Endodermal cell (in vitro differentiated cells): Measurements from ENCODE around the gene TBCA. TPM values are rescaled to one million over a fixed set of nuclear protein-coding genes. Genes with fewer than 3 reads are reported as not detected.

Source experiments
- DNase-seq: peaks from one replicate; pipeline ENCODE4 v3.0.0-alpha.2; 2017
- H3K27ac ChIP-seq: 2 replicates; pipeline ENCODE4 v1.5.1; 2013; ENCODE audit warnings: mild to moderate bottlenecking, low read depth, low read length, moderate library complexity
- H3K27me3 ChIP-seq: 2 replicates; pipeline ENCODE4 v1.6.1; 2013; ENCODE audit warnings: mild to moderate bottlenecking, low read length, moderate library complexity; ENCODE audit not compliant: insufficient read depth, control insufficient read depth, poor library complexity, severe bottlenecking
- H3K36me3 ChIP-seq: 2 replicates; pipeline ENCODE4 v1.7.0; 2013; ENCODE audit warnings: mild to moderate bottlenecking, low read length, moderate library complexity; ENCODE audit not compliant: control insufficient read depth, insufficient read depth
- H3K4me1 ChIP-seq: one replicate; pipeline ENCODE4 v1.7.0; 2013; ENCODE audit warnings: low read length; ENCODE audit not compliant: control insufficient read depth, insufficient read depth
- H3K4me3 ChIP-seq: 2 replicates; pipeline ENCODE4 v1.5.1; 2013; ENCODE audit warnings: mild to moderate bottlenecking, low read length, moderate library complexity
- H3K9ac ChIP-seq: 2 replicates; pipeline ENCODE4 v1.6.1; 2013; ENCODE audit warnings: mild to moderate bottlenecking, low read length, moderate library complexity; ENCODE audit not compliant: poor library complexity, severe bottlenecking; ENCODE audit errors: extremely low read depth
- H3K9me3 ChIP-seq: 2 replicates; pipeline ENCODE4 v1.6.1; 2013; ENCODE audit warnings: mild to moderate bottlenecking, low read length, moderate library complexity; ENCODE audit not compliant: control insufficient read depth
- H3K27ac Mint-ChIP-seq: 2 replicates; pipeline ENCODE4 v1.8.0; 2020; ENCODE audit warnings: mixed read lengths
- H3K27me3 Mint-ChIP-seq: 2 replicates; pipeline ENCODE4 v1.8.0; 2021; ENCODE audit warnings: mild to moderate bottlenecking, mixed read lengths; ENCODE audit not compliant: insufficient read depth
- H3K36me3 Mint-ChIP-seq: 2 replicates; pipeline ENCODE4 v1.8.0; 2020; ENCODE audit warnings: low read depth, mixed read lengths
- H3K4me1 Mint-ChIP-seq: 2 replicates; pipeline ENCODE4 v1.8.0; 2020; ENCODE audit warnings: mixed read lengths
- H3K4me3 Mint-ChIP-seq: 2 replicates; pipeline ENCODE4 v1.8.0; 2020; ENCODE audit warnings: mild to moderate bottlenecking, moderate library complexity, mixed read lengths
- H3K9me3 Mint-ChIP-seq: 2 replicates; pipeline ENCODE4 v1.8.0; 2020; ENCODE audit warnings: mild to moderate bottlenecking, mixed read lengths
- CTCF ChIP-seq: fragments of 200-600 bp; sonication (generic); conservative IDR thresholded peaks from 2 replicates; pipeline ENCODE4 v1.5.0; 2021; ENCODE audit warnings: antibody characterized with exemption, mild to moderate bottlenecking
- WGBS, 2 experiments: methylation state at CpG; one replicate each; pipeline versions ENCODE4 v1.1.5 to v1.1.7; 2013; ENCODE audit warnings: missing lambda C conversion rate in 2 of 2, mixed read lengths in 1 of 2; ENCODE audit not compliant: insufficient coverage in 1 of 2, insufficient read length in 1 of 2; 5-methylcytosine and 5-hydroxymethylcytosine counted together
- long read RNA-seq, 4 experiments: library from polyadenylated mRNA in 2 of 4; library from RNA in 1 of 4; library from capped mRNA in 1 of 4; stranded (forward) in 3 of 4; unstranded in 1 of 4; transcript quantifications; one replicate each; pipeline ENCODE4 v2.0.0, GENCODE V29; 2020 to 2021; ENCODE audit warnings: inconsistent platforms in 1 of 4
- polyA plus RNA-seq, 2 experiments: library from polyadenylated mRNA; stranded (reverse); fragments of 50-300 nt; gene quantifications; one replicate each; pipeline ENCODE4 v1.2.3, GENCODE V29; 2013
- total RNA-seq, 2 donors: library from RNA; stranded (reverse); fragmentation: NEBNext Ultra II Directional in 1 of 2; extraction: Animal tissue kit (Norgen Biotek cat#: 25700) in 1 of 2; gene quantifications; 2 replicates in 1 of 2; 3 replicates in 1 of 2; pipeline ENCODE4 v1.2.1, GENCODE V29; 2021

TBCA gene
- 100 to 1,000 TPM; 415 to 454 TPM for total RNA-seq
- polyA plus RNA-seq (2013, experiment 1 of 2): 247 TPM
- polyA plus RNA-seq (2013, experiment 2 of 2): 251 TPM
- long read RNA-seq, experiment 1, transcript TBCA-205 (3 exons, 717 nt): minor isoform, 5 of 117 reads
- long read RNA-seq, experiment 1, transcript TBCA-202 (4 exons, 683 nt): major isoform, 104 of 117 reads
- long read RNA-seq, experiment 1, partial matches to known transcripts: 0 of 117 reads
- long read RNA-seq, experiment 1, other reads (novel, unspliced or antisense): 8 of 117 reads
- long read RNA-seq, experiment 2, transcript TBCA-202 (4 exons, 683 nt): major isoform, 92 of 94 reads
- long read RNA-seq, experiment 2, partial matches to known transcripts: 0 of 94 reads
- long read RNA-seq, experiment 2, other reads (novel, unspliced or antisense): 1 of 94 reads
- long read RNA-seq, experiment 3, transcript TBCA-201 (3 exons, 2,301 nt): minor isoform, 7 of 75 reads
- long read RNA-seq, experiment 3, transcript TBCA-202 (4 exons, 683 nt): major isoform, 43 of 75 reads
- long read RNA-seq, experiment 3, partial matches to known transcripts: 5 of 75 reads
- long read RNA-seq, experiment 3, other reads (novel, unspliced or antisense): 20 of 75 reads
- long read RNA-seq, experiment 4, partial matches to known transcripts: 0 of 9 reads
- long read RNA-seq, experiment 4, other reads (novel, unspliced or antisense): 3 of 9 reads

- Histone ChIP-seq H3K27ac (peak within 1 kb of the TSS; percentile 84), H3K36me3 (peaks cover 28% of the 10 kb centered on the region), H3K4me1 (peaks cover 4% of the 10 kb centered on the region), H3K27me3 (no peaks in the 10 kb centered on the region), H3K4me3 (peak within 1 kb of the TSS; percentile 84), H3K9me3 (peaks cover 14% of the 10 kb centered on the region), H3K9ac (peak within 1 kb of the TSS; percentile 82)
- Mint-ChIP-seq H3K36me3 (peaks cover 13% of the 10 kb centered on the region), H3K4me3 (peak within 1 kb of the TSS; percentile 89), H3K4me1 (peaks cover 36% of the 10 kb centered on the region), H3K9me3 (peaks cover 6% of the 10 kb centered on the region), H3K27ac (peak within 1 kb of the TSS; percentile 98), H3K27me3 (no peaks in the 10 kb centered on the region)
- peak; percentile 96 for DNase-seq
- peak; percentile 66 for TF ChIP-seq CTCF
- WGBS, 2 experiments: 0% methylated on average over 14 to 89 of the region's 89 CpGs
These were observed at the start of gene TBCA for GRCh38 chr5:77775790-77776553. TSS of gene TBCA (minus strand) at chr5:77776339. CDS start at chr5:77776257, 82 bp downstream.

- H3K27ac ChIP-seq: no peak overlapping the region
- Mint-ChIP-seq H3K36me3 (no peaks in the 10 kb centered on the region), H3K9me3 (no peaks in the 10 kb centered on the region), H3K27ac (no peak overlapping the region), H3K27me3 (peaks cover 23% of the 10 kb centered on the region), H3K4me3 (no peak overlapping the region), H3K4me1 (peaks cover 13% of the 10 kb centered on the region)
- no peak for TF ChIP-seq CTCF
- no peak for DNase-seq
- peaks cover 7% of the 10 kb centered on the region for H3K4me1 ChIP-seq
- no peaks in the 10 kb centered on the region for H3K36me3 ChIP-seq
- no peak overlapping the region for H3K9ac ChIP-seq
- WGBS, 2 experiments: 100% methylated on average over 2 of the region's 2 CpGs; no CpG with 5 or more reads in 1 of the 2 experiments
- no peak overlapping the region for H3K4me3 ChIP-seq
- no peaks in the 10 kb centered on the region for H3K9me3 ChIP-seq
- H3K27me3 ChIP-seq: no peaks in the 10 kb centered on the region
These were observed 48.8 kb upstream of the TBCA start for GRCh38 chr5:77824981-77825380.

- Mint-ChIP-seq H3K27me3 (peaks cover 43% of the 10 kb centered on the region), H3K4me1 (peaks cover 15% of the 10 kb centered on the region)
- 88 to 89% methylated on average over 1 of the region's 2 CpGs for WGBS, 2 experiments
These were observed 40.5 kb upstream of the TBCA start for GRCh38 chr5:77816686-77817085.

More at GRCh38 chr5:77816686-77817085, 40.5 kb upstream of the TBCA start:
- peaks cover 9% of the 10 kb centered on the region for H3K4me1 ChIP-seq
- Mint-ChIP-seq H3K9me3 (no peaks in the 10 kb centered on the region), H3K36me3 (no peaks in the 10 kb centered on the region), H3K4me3 (no peak overlapping the region), H3K27ac (no peak overlapping the region)
- no peaks in the 10 kb centered on the region for H3K9me3 ChIP-seq
- no peak for DNase-seq
- H3K4me3 ChIP-seq: no peak overlapping the region
- no peaks in the 10 kb centered on the region for H3K27me3 ChIP-seq
- no peaks in the 10 kb centered on the region for H3K36me3 ChIP-seq
- H3K27ac ChIP-seq: no peak overlapping the region
- TF ChIP-seq CTCF: no peak
- no peak overlapping the region for H3K9ac ChIP-seq
